Psoas muscle (tissue), 8 donors: ENCODE results near the gene TTLL12. TPM values are rescaled to one million over a fixed set of nuclear protein-coding genes. Genes with fewer than 3 reads are reported as not detected.

Experiments
- ATAC-seq, 4 donors: fragments of 200-7000 bp; cut with Tn5 transposase; one replicate each; pipeline ENCODE4 v1.9.1; 2020; ENCODE audit warnings: moderate library complexity in 3 of 4, mild to moderate bottlenecking in 2 of 4
- DNase-seq, 2 donors: peaks; one replicate each; pipeline ENCODE4 v3.0.0-alpha.2; 2020
- H3K27ac ChIP-seq: fragments of 200-600 bp; one replicate; pipeline ENCODE4 v1.8.0; 2022
- H3K27me3 ChIP-seq, 3 donors: fragments of 200-600 bp in 1 of 3; one replicate each; pipeline versions ENCODE4 v1.6.1 to v1.8.0; 2013 to 2022; ENCODE audit warnings: low read length in 2 of 3, mild to moderate bottlenecking in 2 of 3, moderate library complexity in 1 of 3; ENCODE audit not compliant: insufficient read depth in 3 of 3
- H3K36me3 ChIP-seq, 2 donors: fragments of 200-600 bp in 1 of 2; one replicate each; pipeline versions ENCODE4 v1.6.1 to v1.8.0; 2013 to 2022; ENCODE audit warnings: low read depth in 1 of 2, mild to moderate bottlenecking in 1 of 2, moderate library complexity in 1 of 2; ENCODE audit not compliant: insufficient read depth in 1 of 2
- H3K4me1 ChIP-seq: fragments of 200-600 bp; one replicate; pipeline ENCODE4 v1.8.0; 2022
- H3K4me3 ChIP-seq: fragments of 200-600 bp; one replicate; pipeline ENCODE4 v1.8.0; 2022; ENCODE audit warnings: mild to moderate bottlenecking
- H3K9me3 ChIP-seq: fragments of 200-600 bp; one replicate; pipeline ENCODE4 v1.8.0; 2022
- CTCF ChIP-seq: fragments of 200-600 bp; IDR thresholded peaks from one replicate; pipeline ENCODE4 v1.8.0; 2022; ENCODE audit warnings: antibody characterized with exemption
- WGBS, 3 donors: extraction: QIAGEN DNeasy Blood & Tissue Kit; methylation state at CpG; one replicate each; pipeline versions ENCODE4 v1.1.6 to v1.1.7; 2013; 5-methylcytosine and 5-hydroxymethylcytosine counted together
- intact Hi-C, 2 donors: fragments of 100-400 bp; cut with DNase I; formaldehyde crosslinking; loops; one replicate each; pipeline versions ENCODE4 v1.11.0 to v1.14.2; 2022
- polyA plus RNA-seq, 3 donors: library from polyadenylated mRNA; stranded (reverse); fragments of 200-250 nt; gene quantifications; one replicate each; pipeline ENCODE4 v1.2.3, GENCODE V29; 2013
- total RNA-seq, 4 donors: library from RNA; stranded (reverse); fragmentation: NEBNext Ultra II Directional in 2 of 4; extraction: Animal tissue kit (Norgen Biotek cat#: 25700) in 2 of 4; gene quantifications; one replicate each; pipeline versions ENCODE4 v1.2.1 to v1.2.4, GENCODE V29; 2021 to 2023
- donor health status: healthy with polysubstance abuse.
- donor health status: DM: no; HTN: no; CAD: no; lungs with moderate emphysema.
- donor health status: Bipolar disorder and iron deficiency.
- donor health status: healthy.
- donor health status: DM: yes; HTN: yes; CAD: no.
- donor health status: DM: no; HTN: no; CAD: no.
- donor health status: DM: no; HTN: no; CAD: no.
- donor health status: DM: yes; HTN: yes; CAD: no.

Gene TTLL12
- total and polyA plus RNA-seq, 7 donors: 9.9 to 20.7 (median 13.7) TPM

GRCh38 chr22:43218786-43219185 lies 31.9 kb upstream of the TTLL12 start:
- Histone ChIP-seq H3K4me3 (no peak overlapping the region), H3K4me1 (no peaks in the 10 kb centered on the region), H3K36me3 (no peaks in the 10 kb centered on the region), H3K9me3 (no peaks in the 10 kb centered on the region), H3K27ac (no peak overlapping the region), H3K27me3 (peaks cover 0 to 20% (median 0%) of the 10 kb centered on the region in 3 donors)
- DNase-seq (no peak), ATAC-seq (no peak)
- 59 to 80% (median 60%) methylated on average over 1 of the region's 1 CpG for WGBS, 3 donors
- intact Hi-C loops: no loop called here
- TF ChIP-seq CTCF: no peak

- no peak for DNase-seq
- intact Hi-C loops: no loop called here
- ATAC-seq: no peak
- Histone ChIP-seq H3K4me3 (no peak overlapping the region), H3K9me3 (no peaks in the 10 kb centered on the region), H3K27me3 (peaks cover 0 to 18% (median 1%) of the 10 kb centered on the region in 3 donors), H3K36me3 (no peaks in the 10 kb centered on the region), H3K4me1 (no peaks in the 10 kb centered on the region), H3K27ac (no peak overlapping the region)
- TF ChIP-seq CTCF: no peak
- 73 to 81% (median 76%) methylated on average over 30 to 32 of the region's 32 CpGs for WGBS, 3 donors
Observed at GRCh38 chr22:43217285-43218030, 30.5 kb upstream of the TTLL12 start.

- no peak for ATAC-seq
- H3K27ac ChIP-seq: no peak overlapping the region
- H3K4me1 ChIP-seq: no peaks in the 10 kb centered on the region
- WGBS, 3 donors: 72 to 100% (median 93%) methylated on average over 4 to 6 of the region's 6 CpGs
- no peak for TF ChIP-seq CTCF
- no peak for DNase-seq
- no peaks in the 10 kb centered on the region for H3K36me3 ChIP-seq
- peaks cover 0 to 16% (median 1%) of the 10 kb centered on the region in 3 donors for H3K27me3 ChIP-seq
- intact Hi-C loops: no loop called here
- H3K9me3 ChIP-seq: no peaks in the 10 kb centered on the region
- H3K4me3 ChIP-seq: no peak overlapping the region
Observed at GRCh38 chr22:43216738-43217137, 29.8 kb upstream of the TTLL12 start.

- ATAC-seq: no peak
- 68 to 77% (median 69%) methylated on average over 12 of the region's 12 CpGs for WGBS, 3 donors
- Histone ChIP-seq H3K27ac (no peak overlapping the region), H3K9me3 (no peaks in the 10 kb centered on the region), H3K27me3 (peaks cover 0 to 16% (median 1%) of the 10 kb centered on the region in 3 donors), H3K36me3 (no peaks in the 10 kb centered on the region), H3K4me1 (no peaks in the 10 kb centered on the region), H3K4me3 (no peak overlapping the region)
- no peak for DNase-seq
- intact Hi-C loops: no loop called here
- TF ChIP-seq CTCF: no peak
Observed at GRCh38 chr22:43213962-43214361, 27.0 kb upstream of the TTLL12 start.

GRCh38 chr22:43213051-43213450 lies 26.1 kb upstream of the TTLL12 start:
- no peak overlapping the region for H3K27ac ChIP-seq
- DNase-seq (no peak), ATAC-seq (no peak)
- H3K27me3 ChIP-seq: peaks cover 0 to 13% (median 1%) of the 10 kb centered on the region in 3 donors
- no peak for TF ChIP-seq CTCF
- H3K36me3 ChIP-seq: no peaks in the 10 kb centered on the region
- no peaks in the 10 kb centered on the region for H3K4me1 ChIP-seq
- no peaks in the 10 kb centered on the region for H3K9me3 ChIP-seq
- H3K4me3 ChIP-seq: no peak overlapping the region
- WGBS, 3 donors: 21 to 33% (median 24%) methylated on average over 8 of the region's 8 CpGs
- intact Hi-C loops: no loop called here
